ENCODE results near the gene EDC3.
"Not testable (repeated sequence)": the region's sequence is repeated elsewhere in the genome, so short reads cannot be mapped to it uniquely, and the experiment has no call there.

Gene EDC3

GRCh38 chr15:74609938-74610301 lies 85.9 kb downstream of the EDC3 start:
- no peak for DNase-seq (ENCODE audit: low spot score)

GRCh38 chr15:74608786-74609185 lies 87.0 kb downstream of the EDC3 start:
- no peak for DNase-seq (ENCODE audit: low spot score)

GRCh38 chr15:74605795-74606150 lies 90.1 kb downstream of the EDC3 start:
- no peak for DNase-seq (ENCODE audit: low spot score)

GRCh38 chr15:74604983-74605794 lies 90.6 kb downstream of the EDC3 start:
- no peak for DNase-seq (ENCODE audit: low spot score)

- no peak for DNase-seq (ENCODE audit: low spot score)
These were observed 91.8 kb downstream of the EDC3 start for GRCh38 chr15:74603789-74604705.

- no peak for DNase-seq (ENCODE audit: low spot score)
These were observed 92.6 kb downstream of the EDC3 start for GRCh38 chr15:74603026-74603788.

- DNase-seq (ENCODE audit: low spot score), result no peak
These were observed 96.7 kb downstream of the EDC3 start for GRCh38 chr15:74599156-74599555.

GRCh38 chr15:74598126-74598842 lies 97.5 kb downstream of the EDC3 start:
- peak; percentile 100 for DNase-seq (ENCODE audit: low spot score)

GRCh38 chr15:74597146-74597705 lies 98.6 kb downstream of the EDC3 start:
- not testable (repeated sequence) for DNase-seq (ENCODE audit: low spot score)

- not testable (repeated sequence) for DNase-seq (ENCODE audit: low spot score)
These were observed 99.1 kb downstream of the EDC3 start for GRCh38 chr15:74596736-74597135.

GRCh38 chr15:74595271-74595670 lies 100.6 kb downstream of the EDC3 start:
- no peak for DNase-seq (ENCODE audit: low spot score)

- no peak for DNase-seq (ENCODE audit: low spot score)
These were observed 101.4 kb downstream of the EDC3 start for GRCh38 chr15:74594455-74594854.

GRCh38 chr15:74593122-74593521 lies 102.7 kb downstream of the EDC3 start:
- DNase-seq (ENCODE audit: low spot score), result no peak

GRCh38 chr15:74592222-74592621 lies 103.6 kb downstream of the EDC3 start:
- no peak for DNase-seq (ENCODE audit: low spot score)

- no peak for DNase-seq (ENCODE audit: low spot score)
These were observed 106.0 kb downstream of the EDC3 start for GRCh38 chr15:74589826-74590225.

- no peak for DNase-seq (ENCODE audit: low spot score)
These were observed 110.0 kb downstream of the EDC3 start for GRCh38 chr15:74585857-74586256.

GRCh38 chr15:74585191-74585590 lies 110.6 kb downstream of the EDC3 start:
- DNase-seq (ENCODE audit: low spot score), result no peak

- no peak for DNase-seq (ENCODE audit: low spot score)
These were observed 111.0 kb downstream of the EDC3 start for GRCh38 chr15:74584779-74585178.

GRCh38 chr15:74584204-74584603 lies 111.6 kb downstream of the EDC3 start:
- DNase-seq (ENCODE audit: low spot score), result no peak
